KMS-11 (cell line): Measurements from ENCODE around the gene SCMH1.

ENCODE experiments used
- H2AFZ ChIP-seq: fragments of 200-600 bp; sonication (generic); 2 replicates; pipeline ENCODE4 v1.6.1; 2016; ENCODE audit warnings: antibody characterized with exemption, mixed run types, low read depth
- H3K27ac ChIP-seq: fragments of 200-600 bp; sonication (generic); 2 replicates; pipeline ENCODE4 v1.6.1; 2016; ENCODE audit warnings: mild to moderate bottlenecking, mixed run types
- H3K27me3 ChIP-seq: fragments of 200-600 bp; sonication (generic); 2 replicates; pipeline ENCODE4 v1.6.1; 2017; ENCODE audit warnings: mild to moderate bottlenecking, low read depth, mixed run types, moderate library complexity; ENCODE audit not compliant: insufficient read depth
- H3K36me3 ChIP-seq: fragments of 200-600 bp; sonication (generic); 2 replicates; pipeline ENCODE4 v1.6.1; 2017; ENCODE audit warnings: mild to moderate bottlenecking, mixed run types; ENCODE audit not compliant: insufficient read depth
- H3K4me1 ChIP-seq: fragments of 200-600 bp; sonication (generic); 2 replicates; pipeline ENCODE4 v1.6.1; 2016; ENCODE audit warnings: mild to moderate bottlenecking, low read depth, mixed run types; ENCODE audit not compliant: poor library complexity, severe bottlenecking
- H3K4me2 ChIP-seq: fragments of 200-600 bp; sonication (generic); 2 replicates; pipeline ENCODE4 v1.7.0; 2016; ENCODE audit warnings: mild to moderate bottlenecking, mixed run types
- H3K4me3 ChIP-seq: fragments of 200-600 bp; sonication (generic); IDR thresholded peaks from 2 replicates; pipeline ENCODE4 v1.6.1; 2017; ENCODE audit warnings: low read depth, low read length, mixed read lengths; ENCODE audit not compliant: insufficient read depth
- H3K79me2 ChIP-seq: fragments of 200-600 bp; sonication (generic); 2 replicates; pipeline ENCODE4 v1.6.1; 2016; ENCODE audit warnings: low read depth, mixed run types; ENCODE audit not compliant: insufficient read depth
- H3K9ac ChIP-seq: fragments of 200-600 bp; sonication (generic); 2 replicates; pipeline ENCODE4 v1.6.1; 2016; ENCODE audit warnings: mild to moderate bottlenecking, mixed run types
- H4K20me1 ChIP-seq: fragments of 200-600 bp; sonication (generic); 2 replicates; pipeline ENCODE4 v1.6.1; 2016; ENCODE audit warnings: mild to moderate bottlenecking, mixed run types; ENCODE audit not compliant: insufficient read depth
- TF ChIP-seq, protein P1 (sequence below): fragments of 200-600 bp; sonication (generic); conservative IDR thresholded peaks from 2 replicates; pipeline ENCODE4 v1.6.1; 2017; ENCODE audit warnings: low read depth, mild to moderate bottlenecking, antibody characterized with exemption, low read length, moderate library complexity, mixed read lengths

Gene SCMH1

GRCh38 chr1:41045740-41046139 lies 196.4 kb downstream of the SCMH1 start:
- H3K9ac ChIP-seq: no peak overlapping the region
- H3K27ac ChIP-seq: no peak overlapping the region
- H3K36me3 ChIP-seq: no peaks in the 10 kb centered on the region
- no peaks in the 10 kb centered on the region for H3K4me1 ChIP-seq
- H2AFZ ChIP-seq: no peak overlapping the region
- no peak overlapping the region for H3K4me3 ChIP-seq
- H3K4me2 ChIP-seq: no peak overlapping the region
- H3K27me3 ChIP-seq: no peaks in the 10 kb centered on the region
- no peaks in the 10 kb centered on the region for H3K79me2 ChIP-seq
- TF ChIP-seq, protein P1, sequence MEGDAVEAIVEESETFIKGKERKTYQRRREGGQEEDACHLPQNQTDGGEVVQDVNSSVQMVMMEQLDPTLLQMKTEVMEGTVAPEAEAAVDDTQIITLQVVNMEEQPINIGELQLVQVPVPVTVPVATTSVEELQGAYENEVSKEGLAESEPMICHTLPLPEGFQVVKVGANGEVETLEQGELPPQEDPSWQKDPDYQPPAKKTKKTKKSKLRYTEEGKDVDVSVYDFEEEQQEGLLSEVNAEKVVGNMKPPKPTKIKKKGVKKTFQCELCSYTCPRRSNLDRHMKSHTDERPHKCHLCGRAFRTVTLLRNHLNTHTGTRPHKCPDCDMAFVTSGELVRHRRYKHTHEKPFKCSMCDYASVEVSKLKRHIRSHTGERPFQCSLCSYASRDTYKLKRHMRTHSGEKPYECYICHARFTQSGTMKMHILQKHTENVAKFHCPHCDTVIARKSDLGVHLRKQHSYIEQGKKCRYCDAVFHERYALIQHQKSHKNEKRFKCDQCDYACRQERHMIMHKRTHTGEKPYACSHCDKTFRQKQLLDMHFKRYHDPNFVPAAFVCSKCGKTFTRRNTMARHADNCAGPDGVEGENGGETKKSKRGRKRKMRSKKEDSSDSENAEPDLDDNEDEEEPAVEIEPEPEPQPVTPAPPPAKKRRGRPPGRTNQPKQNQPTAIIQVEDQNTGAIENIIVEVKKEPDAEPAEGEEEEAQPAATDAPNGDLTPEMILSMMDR: no peak
- no peaks in the 10 kb centered on the region for H4K20me1 ChIP-seq

DNA sequence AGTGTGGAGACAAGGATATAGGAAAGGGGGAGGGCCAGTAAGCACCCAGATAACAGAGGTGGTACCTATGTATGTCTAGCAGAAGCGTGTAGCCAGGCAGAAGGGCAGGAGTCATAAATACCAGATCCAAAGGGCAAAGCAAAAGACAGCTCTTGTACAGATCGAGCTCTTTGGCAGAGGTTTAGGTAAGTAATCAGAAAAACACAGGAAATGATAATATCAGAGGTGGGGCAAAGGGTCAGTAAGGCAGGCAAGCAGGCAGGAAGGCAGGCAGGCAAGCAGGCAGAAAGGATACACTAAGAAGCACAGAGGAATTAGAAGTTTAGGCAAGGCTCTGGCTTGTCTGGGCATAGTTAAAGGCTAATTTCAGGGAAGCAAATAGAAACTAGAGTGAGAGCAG lies 197.9 kb downstream of the SCMH1 start:
- no peak overlapping the region for H3K4me3 ChIP-seq
- TF ChIP-seq, protein P1: no peak
- no peak overlapping the region for H3K4me2 ChIP-seq
- no peak overlapping the region for H2AFZ ChIP-seq
- H4K20me1 ChIP-seq: no peaks in the 10 kb centered on the region
- no peaks in the 10 kb centered on the region for H3K36me3 ChIP-seq
- no peaks in the 10 kb centered on the region for H3K27me3 ChIP-seq
- H3K27ac ChIP-seq: no peak overlapping the region
- no peak overlapping the region for H3K9ac ChIP-seq
- no peaks in the 10 kb centered on the region for H3K4me1 ChIP-seq
- H3K79me2 ChIP-seq: no peaks in the 10 kb centered on the region

- no peaks in the 10 kb centered on the region for H3K4me1 ChIP-seq
- H4K20me1 ChIP-seq: no peaks in the 10 kb centered on the region
- no peak overlapping the region for H3K4me2 ChIP-seq
- H2AFZ ChIP-seq: no peak overlapping the region
- H3K4me3 ChIP-seq: no peak overlapping the region
- H3K9ac ChIP-seq: no peak overlapping the region
- H3K79me2 ChIP-seq: no peaks in the 10 kb centered on the region
- H3K36me3 ChIP-seq: no peaks in the 10 kb centered on the region
- TF ChIP-seq, protein P1: no peak
- H3K27me3 ChIP-seq: no peaks in the 10 kb centered on the region
- no peak overlapping the region for H3K27ac ChIP-seq
These were observed 200.4 kb downstream of the SCMH1 start for GRCh38 chr1:41041614-41042270.

DNA sequence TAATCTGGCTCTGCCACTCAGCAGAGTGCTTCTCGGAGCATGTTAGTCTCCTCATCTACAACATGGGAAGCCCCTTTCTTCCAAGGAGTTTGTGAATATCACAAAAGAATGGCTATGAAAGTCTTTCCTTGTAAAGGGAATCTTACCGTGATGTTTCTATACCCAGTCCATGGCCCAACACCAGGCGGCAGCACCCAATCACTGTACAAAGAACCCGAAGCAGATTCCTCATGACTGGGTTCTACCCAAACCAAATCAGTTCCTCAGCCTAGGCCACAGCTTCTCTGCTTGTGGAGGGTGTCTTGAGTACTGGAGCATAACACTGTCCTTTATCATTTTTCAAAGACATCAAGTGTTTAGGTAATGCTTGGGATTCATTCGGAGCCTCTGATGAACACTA lies 204.0 kb downstream of the SCMH1 start:
- H4K20me1 ChIP-seq: no peaks in the 10 kb centered on the region
- H3K27me3 ChIP-seq: no peaks in the 10 kb centered on the region
- no peaks in the 10 kb centered on the region for H3K79me2 ChIP-seq
- H3K4me3 ChIP-seq: no peak overlapping the region
- no peak overlapping the region for H3K9ac ChIP-seq
- no peak overlapping the region for H3K4me2 ChIP-seq
- H2AFZ ChIP-seq: no peak overlapping the region
- no peak overlapping the region for H3K27ac ChIP-seq
- no peaks in the 10 kb centered on the region for H3K4me1 ChIP-seq
- no peaks in the 10 kb centered on the region for H3K36me3 ChIP-seq
- TF ChIP-seq, protein P1: no peak
